ENCODE data around the gene BNIP3.

BNIP3 gene, protein sequence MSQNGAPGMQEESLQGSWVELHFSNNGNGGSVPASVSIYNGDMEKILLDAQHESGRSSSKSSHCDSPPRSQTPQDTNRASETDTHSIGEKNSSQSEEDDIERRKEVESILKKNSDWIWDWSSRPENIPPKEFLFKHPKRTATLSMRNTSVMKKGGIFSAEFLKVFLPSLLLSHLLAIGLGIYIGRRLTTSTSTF

DNA sequence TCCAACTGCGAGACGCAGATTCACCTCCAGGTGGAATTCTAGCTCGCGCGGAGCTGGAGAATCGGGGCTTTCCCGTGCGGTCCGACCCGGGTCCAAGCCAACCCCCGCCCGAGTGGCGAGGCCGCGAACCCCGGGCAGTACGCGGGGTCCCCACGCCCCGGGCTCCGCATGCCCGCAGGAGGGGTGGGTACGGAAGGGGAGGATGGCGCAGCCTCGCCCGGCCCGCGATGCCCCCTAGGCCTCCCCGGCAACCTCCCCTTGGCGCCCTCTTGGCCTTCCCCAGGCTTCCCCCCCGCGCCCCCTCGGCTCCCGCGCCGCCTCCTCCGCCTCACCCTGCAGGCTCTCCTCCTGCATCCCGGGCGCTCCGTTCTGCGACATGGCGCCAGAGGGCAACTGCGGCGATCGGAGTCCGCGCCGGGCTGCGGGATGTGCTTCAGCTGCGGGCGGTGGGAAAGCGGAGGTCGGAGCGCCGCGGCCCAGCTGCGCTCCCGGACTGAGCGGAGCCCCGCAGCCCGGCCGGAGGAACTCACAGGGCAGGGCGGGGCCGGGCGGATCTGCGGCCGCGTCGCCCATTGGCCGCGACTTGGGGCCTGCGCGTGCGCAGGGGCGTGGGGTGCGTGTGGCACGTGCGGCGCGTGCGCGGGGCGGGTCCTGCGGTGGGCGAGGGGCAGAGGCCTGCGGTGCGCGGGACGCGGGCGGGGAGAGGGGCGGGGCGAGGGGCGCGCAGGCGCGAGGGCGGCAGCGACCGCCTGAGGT is at the start of gene BNIP3:
TSS of gene BNIP3 (minus strand) at position 495 of the 756 bp plus-strand sequence. CDS start at position 378, 117 bp downstream.
- peak; percentile 89 for ATAC-seq

DNA sequence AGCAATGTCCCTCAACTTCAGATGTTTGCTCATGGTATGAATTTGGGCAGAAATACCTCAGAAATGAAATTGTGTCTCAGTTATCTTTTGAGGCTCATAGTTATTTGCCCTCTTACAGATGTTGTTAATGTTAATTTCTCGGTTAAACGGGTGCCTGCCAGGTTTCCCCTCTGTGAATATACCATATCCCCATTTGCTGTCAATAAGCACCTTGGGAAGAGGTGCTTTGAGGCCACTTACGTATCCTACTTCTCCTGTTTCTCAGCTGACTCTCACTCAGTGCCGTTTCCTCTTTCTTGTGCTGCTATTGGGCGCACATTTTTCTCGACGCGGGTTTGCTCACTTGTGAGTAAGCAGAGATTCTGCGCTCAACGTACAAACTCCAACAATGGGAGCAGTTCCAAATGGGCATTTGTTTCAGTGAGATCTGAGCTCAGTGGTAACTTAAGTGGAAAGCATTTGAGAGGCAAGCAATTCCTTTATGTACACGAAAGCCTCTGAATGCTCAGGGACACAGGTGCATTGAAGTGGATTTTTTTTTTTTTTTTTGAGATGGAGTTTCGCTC is 49.3 kb upstream of the BNIP3 start:
- no peak for DNase-seq

More for the DNA sequence above, at the start of gene BNIP3:
- DNase-seq, result peak; percentile 97

DNA sequence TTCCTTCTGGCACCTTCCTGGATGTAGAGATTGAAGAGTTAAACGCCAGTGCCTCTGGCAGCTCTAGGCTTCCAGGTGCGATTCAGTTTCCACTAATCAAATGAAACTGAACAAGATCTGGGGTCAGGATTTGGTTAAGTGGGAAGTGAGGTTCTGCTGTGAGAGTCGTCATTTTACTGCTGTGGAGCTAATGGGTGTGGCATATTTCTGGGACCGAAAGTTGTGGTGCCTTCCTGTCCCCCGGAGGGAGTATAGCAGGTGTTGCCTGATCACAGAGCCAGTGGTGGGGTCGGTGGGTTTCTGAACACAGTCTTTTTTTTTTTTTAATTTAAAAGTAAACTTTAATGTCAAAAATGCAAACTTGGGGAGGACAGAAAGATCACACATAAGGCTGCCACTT is 47.0 kb upstream of the BNIP3 start:
- no peak for ATAC-seq

More for the DNA sequence above, 49.3 kb upstream of the BNIP3 start:
- ATAC-seq, result no peak

DNA sequence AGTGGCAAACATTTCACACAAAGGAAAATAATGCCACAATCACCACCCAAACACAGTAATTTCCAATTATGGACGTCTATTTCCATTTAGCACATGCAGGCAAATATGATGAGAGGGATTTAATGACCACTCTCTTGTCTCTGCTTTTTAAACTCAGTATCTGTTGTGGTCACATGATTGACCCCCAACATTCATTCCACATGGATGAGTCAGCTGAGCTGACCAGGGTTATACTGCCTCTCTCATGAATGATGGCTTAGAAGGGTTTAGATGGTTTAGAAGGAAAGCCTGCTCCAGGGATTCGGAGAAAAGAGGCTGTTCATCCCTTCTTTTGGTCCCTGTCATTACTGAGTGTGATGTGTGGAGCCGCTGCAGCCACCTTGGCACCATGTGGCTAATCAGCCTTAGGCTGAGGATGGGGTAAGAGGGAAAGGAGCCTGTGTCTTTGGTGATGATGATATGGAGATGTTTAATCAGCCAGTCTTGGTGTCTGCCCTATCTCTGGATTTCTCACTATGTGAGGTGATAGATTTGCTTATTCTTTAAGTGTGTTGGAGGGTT is 45.8 kb upstream of the BNIP3 start:
- no peak for DNase-seq
- ATAC-seq, result no peak

More for the DNA sequence above, 47.0 kb upstream of the BNIP3 start:
- DNase-seq, result no peak

DNA sequence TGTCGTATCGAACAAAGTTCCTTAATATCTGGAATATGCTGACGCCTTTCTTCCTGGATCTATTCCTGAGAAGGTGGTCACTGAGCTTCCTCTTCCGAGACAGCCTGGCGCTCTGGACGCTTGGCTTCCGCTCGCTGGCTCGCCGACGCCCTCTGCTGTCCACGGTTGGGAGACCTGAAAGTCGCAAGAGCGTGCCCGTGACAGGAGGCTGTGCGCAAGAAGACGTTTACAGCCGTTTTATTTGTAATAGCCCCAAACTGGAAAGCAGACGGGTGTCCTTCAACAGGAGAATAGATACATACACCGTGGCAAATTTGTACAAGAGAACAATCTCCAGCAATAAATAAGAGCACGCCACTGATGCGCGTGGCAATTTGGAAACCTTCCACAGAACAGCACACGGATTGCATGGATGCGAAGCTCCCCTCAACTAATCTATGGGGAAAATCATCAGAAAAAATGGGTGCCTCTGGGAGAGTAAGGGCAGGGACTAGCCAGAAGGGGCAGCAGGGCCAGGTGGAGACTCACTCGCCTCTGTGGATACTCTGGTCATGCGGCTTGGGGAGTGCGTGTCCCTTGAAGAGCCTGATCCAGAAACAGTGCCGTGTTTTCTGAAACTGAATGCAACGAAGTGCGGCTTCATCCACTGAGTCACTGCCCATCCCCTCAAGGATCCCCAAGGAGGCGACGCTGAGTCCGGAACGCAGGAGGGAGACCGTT is 41.5 kb upstream of the BNIP3 start:
- peak; percentile 73 for ATAC-seq
- peak; percentile 87 for DNase-seq

DNA sequence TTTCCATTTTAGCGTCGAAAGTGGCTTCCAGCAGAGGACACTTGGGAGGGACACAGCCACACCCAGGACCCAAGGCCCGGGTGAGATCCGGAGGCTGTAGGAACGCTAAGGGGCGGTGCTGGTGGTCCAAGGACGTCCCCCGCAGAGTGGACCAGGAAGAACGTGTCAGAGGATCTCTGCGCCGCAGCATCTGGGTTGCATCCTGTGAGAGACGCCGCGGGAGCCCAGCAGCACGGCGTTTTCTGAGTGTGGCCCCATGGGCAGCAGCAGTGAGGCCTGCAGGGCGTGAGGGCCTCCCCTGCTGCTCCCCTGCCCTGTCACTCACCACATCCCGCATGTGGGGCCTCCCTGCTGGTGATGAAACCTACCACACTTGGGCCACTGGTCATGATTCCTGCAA is 40.5 kb upstream of the BNIP3 start:
- DNase-seq (no peak), ATAC-seq (no peak)

DNA sequence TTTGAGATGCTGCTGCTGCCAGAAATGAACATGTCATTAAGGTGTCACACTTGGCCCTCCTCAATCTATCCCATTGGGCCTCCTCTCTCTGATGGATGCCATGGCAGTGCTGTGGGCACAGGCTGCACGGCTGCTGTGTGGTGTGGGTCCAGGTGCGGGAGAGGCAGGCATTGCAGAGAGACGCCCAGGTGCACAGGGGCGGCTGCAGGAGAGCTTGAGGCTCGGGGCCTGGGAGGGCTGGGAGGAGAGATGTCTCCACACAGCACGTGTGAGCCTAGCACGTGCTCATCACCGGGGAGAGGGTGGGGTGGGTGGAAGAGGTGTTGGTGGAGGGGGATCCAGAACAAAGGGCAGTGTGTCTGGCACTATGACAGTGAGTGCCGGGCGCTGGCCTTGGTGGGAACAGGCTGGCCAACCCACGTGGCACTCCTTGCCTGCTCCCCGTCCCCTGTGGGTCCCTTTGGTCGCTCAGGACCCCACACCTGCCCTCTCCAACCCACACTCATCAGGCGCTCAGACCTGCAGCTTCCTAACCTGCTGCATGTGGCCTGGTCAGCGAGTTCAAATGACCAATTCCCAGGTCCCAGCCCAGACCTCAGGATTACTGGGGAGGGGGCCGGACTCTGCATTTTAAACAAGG is 39.9 kb upstream of the BNIP3 start:
- ATAC-seq (no peak), DNase-seq (no peak)

DNA sequence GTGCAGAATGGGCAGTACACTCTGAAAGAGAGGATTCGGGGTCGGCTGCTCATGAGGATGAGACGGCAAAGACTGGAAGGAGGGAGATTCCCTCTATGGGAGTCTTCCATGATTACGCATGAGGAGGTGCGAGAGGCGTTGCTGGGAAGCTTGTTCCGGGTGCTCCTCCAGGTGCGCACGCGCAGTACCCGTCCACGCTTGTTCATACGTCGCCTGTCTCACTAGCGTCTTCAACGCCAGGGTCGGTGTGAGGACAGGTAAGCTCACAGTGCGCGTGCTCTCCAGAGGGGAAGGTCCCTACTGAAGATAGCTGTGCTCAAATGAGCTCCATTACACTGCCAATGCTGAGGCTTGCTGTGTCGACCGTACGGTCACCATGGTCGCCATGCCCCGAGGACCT is 39.3 kb upstream of the BNIP3 start:
- ATAC-seq, result no peak
- no peak for DNase-seq

DNA sequence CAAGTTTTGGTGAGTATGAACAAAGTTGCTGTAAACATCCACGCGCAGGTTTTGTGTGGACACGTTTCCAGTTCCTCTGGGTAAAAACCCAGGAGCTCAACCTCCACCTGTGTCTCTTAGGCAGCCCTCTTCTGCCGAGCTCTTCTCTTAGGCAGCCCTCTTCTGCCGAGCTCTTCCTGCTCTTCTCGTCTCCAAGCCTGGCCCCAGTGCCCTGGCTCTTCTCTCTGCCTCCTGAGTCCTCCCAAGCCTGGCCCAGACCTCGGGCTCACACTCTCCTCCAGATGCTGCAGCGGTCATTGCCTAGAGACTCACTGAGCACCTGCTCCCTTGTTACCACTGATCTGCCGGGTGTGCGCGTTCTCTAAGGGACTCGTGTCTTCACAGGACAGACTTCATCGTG is 38.7 kb upstream of the BNIP3 start:
- DNase-seq (no peak), ATAC-seq (no peak)

DNA sequence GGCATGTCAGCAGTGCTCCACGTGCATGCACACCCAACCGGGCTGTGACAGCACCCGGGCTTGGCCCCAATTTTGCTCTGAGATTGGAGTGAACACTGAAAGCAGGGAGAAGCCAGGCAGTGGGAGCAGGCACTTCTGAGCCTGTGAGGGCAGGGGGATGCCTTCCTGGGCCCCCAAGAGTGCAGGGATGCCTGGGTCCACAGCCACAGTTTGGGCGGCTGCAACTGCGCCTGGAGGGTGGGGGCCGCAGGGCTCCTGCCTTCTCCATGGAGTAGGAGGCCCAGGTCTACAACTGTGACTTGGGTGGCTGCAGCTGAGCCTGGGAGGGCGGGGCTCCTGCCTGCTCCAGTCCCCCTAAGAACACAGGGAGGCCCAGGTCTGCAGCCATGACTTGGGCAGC is 37.6 kb upstream of the BNIP3 start:
- no peak for ATAC-seq

DNA sequence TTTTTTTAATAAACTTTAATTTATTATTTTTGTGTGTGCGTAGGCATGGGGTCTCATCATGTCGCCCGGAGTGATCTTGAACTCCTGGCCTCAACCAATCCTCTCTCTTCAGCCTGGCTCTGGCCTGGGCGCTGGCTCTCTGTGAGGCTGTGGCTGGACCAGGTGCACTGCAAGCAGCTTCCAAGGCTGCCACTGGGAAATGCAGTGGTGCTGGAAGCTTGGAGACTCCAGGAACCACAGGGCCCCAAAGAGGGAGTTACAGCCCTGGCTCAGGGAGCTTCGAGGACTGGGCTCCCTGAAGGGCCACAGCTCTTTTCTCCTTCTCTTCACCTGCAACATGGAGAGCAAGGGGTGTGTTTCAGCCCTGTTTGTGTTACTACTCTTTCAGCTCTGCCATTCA is 36.7 kb upstream of the BNIP3 start:
- ATAC-seq (no peak), DNase-seq (no peak)

More for the DNA sequence above, 37.6 kb upstream of the BNIP3 start:
- DNase-seq, result no peak

DNA sequence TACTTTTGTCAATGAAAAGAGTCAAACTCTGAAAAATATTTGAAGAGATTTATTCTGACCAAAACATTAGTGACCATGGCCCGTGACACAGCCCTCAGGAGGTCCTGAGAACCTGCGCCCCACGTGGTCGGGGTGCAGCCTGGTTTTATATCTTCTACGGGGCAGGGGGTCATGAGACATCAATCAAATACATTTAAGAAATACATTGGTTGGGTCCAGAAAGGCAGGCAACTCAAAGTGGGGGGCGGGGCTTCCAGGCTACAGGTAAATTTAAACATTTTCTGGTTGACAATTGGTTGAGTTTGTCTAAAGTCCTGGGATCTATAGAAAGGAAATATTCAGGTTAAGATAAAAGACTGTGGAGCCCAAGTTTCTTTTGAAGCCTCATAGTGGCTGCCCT is 34.8 kb upstream of the BNIP3 start:
- no peak for ATAC-seq
- DNase-seq, result no peak

DNA sequence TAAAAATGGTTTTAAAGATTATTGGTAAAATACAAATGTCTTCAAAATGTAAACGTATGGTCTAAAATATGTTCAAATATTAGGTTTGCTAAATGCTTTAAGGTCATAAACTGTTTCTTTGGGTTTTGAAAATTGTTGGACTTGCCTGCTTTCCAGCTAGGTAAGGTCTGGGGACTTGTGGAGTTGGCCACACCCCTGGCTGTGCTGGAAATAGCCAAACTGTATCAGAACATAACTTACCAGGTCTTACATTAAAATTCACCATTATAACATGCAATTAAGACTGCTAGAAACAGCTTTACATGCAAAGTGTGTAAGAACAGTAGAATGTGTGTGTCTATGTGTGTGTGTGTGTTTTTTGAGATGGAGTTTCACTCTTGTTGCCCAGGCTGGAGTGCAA is 29.7 kb upstream of the BNIP3 start:
- DNase-seq, result no peak
- no peak for ATAC-seq

DNA sequence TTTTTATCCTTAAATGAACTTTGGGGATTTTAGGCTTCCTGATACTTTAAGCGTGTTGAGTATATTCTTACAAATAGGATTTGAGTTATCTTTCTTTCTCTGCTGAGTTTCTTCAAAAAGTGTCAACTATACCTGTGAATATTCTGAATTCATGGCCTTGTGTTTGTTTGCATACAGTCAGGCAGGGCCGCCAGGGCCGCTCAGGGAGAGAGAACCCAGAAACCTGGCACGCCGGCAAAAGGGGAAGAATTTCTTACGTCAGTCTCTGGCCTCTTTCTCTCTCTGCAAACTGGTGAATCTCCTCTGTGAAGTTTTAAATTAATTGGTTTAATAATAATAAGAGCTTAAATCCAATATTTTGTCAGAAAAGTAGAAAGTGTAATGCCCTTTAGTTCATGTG is 29.3 kb upstream of the BNIP3 start:
- ATAC-seq (no peak), DNase-seq (no peak)

DNA sequence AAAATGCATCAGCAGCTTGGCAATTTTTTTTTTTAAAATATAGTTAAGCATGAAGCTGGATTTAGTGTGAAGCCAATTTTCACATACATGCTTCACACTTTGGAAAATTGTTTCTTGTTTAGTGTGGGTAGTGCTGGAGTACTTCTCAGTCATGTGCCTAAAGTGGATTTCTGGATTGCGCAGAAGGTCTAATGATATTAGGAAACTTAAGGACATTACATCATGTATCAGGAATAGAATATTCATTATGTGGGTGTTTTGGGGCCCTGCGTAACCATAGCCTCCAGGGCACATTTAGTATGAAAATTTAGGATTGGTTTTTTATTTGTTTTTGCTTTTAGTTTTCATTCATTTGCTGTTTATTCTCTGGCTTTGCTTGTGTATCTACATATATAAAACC is 28.8 kb upstream of the BNIP3 start:
- no peak for ATAC-seq

DNA sequence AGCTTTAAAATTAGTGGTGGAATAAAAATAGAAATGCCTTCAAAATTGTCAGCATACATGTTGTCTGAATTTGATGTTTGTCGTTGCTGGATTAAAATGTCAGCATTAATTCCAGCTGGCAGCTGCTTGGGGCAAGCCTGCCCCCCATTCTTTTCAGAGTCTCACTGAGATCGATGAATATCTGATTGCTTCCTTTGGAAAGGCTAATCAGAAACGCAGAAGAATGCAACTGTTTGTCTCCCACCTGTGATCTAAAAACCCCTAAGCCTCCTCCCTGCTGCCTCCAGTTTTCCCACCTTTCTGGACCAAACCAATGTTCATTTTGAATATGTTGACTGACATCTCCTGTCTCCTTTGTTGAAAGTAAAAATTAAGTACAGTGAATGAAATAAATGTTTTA is 27.9 kb upstream of the BNIP3 start:
- DNase-seq (no peak), ATAC-seq (no peak)

More for the DNA sequence above, 28.8 kb upstream of the BNIP3 start:
- no peak for DNase-seq

DNA sequence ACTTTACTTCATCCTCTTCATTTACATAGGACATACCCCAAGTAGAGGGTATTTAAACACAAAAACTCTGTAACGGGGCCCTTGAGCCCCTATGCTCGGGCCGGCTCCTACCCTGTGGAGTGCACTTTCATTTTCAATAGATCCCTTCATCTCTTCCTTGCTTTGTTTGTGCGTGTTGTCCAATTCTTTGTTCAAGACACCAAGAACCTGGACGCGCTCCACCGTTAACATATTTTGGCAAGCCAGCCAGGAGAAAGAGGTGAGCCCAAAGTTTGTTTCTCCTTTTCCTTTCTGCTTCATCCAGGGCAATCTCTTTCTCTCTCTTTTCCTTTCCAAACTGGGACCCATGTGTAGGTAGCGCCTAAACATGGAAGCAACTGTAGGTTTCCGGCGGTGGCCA is 26.0 kb upstream of the BNIP3 start:
- no peak for DNase-seq
- ATAC-seq, result no peak

DNA sequence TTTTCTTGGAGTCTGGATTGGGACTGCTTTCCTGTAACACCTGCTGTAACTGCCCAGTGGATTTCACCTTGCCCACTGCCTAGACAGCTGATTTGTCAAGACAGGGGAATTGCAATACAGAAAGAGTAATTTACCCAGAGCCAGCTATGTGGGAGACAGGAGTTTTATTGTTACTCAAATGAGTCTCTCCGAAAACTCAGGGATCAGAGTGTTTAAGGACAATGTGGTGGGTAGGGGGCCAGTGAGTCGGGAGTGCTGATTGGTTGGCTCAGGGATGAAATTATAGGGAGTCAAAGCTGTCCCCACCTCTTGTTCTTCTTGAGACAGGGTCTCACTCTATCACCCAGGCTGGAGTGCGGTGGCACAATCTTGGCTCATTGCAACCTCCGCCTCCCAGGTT is 25.2 kb upstream of the BNIP3 start:
- DNase-seq (no peak), ATAC-seq (no peak)

DNA sequence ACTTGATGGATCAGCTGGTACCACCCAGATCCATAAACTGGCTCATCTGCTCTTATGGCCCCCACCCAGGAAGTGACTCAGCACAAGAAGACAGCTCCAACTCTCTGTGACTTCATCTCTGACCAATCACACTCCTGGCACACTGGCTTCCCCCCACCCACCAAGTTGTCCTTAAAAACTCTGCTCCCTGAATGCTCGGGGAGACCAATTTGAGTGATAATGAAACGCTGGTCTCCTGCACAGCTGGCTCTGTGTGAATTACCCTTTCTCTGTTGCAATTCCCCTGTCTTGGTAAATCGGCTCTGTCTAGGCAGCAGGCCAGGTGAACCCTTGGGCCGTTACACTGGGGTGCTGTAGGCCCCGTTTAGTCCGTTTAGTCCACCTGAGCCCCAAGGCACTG is 23.4 kb upstream of the BNIP3 start:
- no peak for ATAC-seq
- DNase-seq, result no peak

DNA sequence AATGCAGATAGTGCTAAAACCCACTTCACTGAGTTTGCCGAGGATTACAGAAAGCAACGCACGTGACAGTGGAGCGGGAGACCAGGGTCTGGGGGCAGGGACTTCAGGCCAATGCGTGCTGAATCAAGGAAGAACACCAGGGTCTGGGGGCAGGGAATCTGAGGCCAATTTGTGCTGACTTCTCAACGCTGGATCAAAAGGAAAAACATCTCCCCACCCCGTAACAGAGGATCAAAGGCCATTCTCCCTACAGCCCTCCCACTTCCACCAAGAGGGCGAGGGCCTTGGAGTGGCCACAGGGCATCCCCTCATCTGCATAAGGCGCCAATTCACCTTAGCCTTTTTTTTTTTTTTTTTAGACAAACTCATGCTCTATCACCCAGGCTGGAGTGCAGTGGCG is 22.3 kb upstream of the BNIP3 start:
- DNase-seq, result no peak
- ATAC-seq, result no peak

DNA sequence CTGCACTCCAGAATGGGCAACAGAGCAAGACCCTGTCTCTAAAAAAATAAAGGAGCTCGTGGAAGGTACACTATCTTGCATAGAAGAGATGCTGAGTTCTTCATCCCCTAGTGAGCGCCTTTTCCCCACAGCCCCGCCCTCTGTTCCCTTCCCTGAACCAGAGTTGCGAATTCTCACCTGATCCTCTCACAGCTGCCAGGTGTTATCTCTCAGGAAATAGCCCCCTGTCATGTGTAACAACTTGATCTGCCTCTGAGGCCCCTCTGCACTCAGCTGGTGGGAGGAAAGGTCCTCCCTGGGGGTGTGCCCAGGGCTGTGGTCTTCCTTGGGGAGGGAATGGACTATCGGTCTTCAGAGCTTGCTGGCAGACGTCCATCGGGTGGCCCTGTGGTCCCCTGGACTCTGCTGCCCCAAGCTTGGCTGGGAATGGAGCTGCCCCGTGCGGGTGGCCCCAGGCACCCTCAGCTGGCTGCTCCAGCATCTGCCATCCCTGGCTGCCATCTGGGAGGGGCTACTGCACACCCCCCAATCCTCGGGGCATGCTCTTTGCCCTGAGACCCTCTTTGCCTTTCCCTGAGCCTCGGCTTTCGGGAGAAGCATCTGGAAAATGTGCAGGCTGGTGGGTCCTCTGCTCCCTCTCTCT is 21.7 kb upstream of the BNIP3 start:
- no peak for DNase-seq
- ATAC-seq, result no peak

DNA sequence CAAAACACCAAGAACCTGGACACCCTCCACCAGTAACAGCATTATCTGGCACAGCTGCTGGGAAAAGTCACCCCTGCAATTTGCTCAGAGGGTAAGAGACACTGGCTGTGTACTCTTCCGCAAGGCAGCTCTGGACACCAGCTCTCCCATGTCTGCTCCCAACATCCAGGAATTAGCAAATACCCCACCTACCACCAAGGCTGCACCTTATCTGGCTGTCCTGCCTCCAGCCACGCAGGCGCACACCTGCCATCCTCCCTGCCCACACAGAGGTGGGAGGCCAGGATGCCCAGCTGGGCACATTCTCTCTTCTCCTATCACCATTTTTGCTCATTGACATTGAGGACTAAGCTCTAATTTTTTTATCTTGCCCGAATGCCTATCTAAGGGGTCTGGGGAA is 20.3 kb upstream of the BNIP3 start:
- no peak for ATAC-seq

More for the DNA sequence above, 20.3 kb upstream of the BNIP3 start:
- DNase-seq, result no peak

Measured in stimulated activated naive CD8-positive, alpha-beta T cell treated with anti-CD3 and anti-CD28 coated beads, Interleukin-15, Interleukin-2, amounts not matched to agents 100 U/mL and 50 U/mL, for 24 hours (primary cell).